Trophoblast cell (in vitro differentiated cells and primary cell): Measurements from ENCODE around the gene ARHGAP9.

Experiments used
- DNase-seq, 2 donors: peaks; one replicate each; pipeline ENCODE4 v3.0.0-alpha.2; 2016
- H2AFZ ChIP-seq: 2 replicates; pipeline ENCODE4 v1.6.1; 2013; ENCODE audit warnings: low read length, moderate library complexity, mild to moderate bottlenecking; ENCODE audit not compliant: insufficient read depth, poor library complexity
- H2AK5ac ChIP-seq: 2 replicates; pipeline ENCODE4 v1.6.1; 2013; ENCODE audit warnings: mild to moderate bottlenecking, low read length
- H2BK120ac ChIP-seq: 2 replicates; pipeline ENCODE4 v1.6.1; 2013; ENCODE audit warnings: low read length, mild to moderate bottlenecking, moderate library complexity; ENCODE audit not compliant: insufficient read depth, poor library complexity
- H2BK12ac ChIP-seq: 2 replicates; pipeline ENCODE4 v1.6.1; 2013; ENCODE audit warnings: mild to moderate bottlenecking, low read length, moderate library complexity
- H2BK5ac ChIP-seq: 2 replicates; pipeline ENCODE4 v1.6.1; 2013; ENCODE audit warnings: low read length, low read depth, moderate library complexity, mild to moderate bottlenecking; ENCODE audit not compliant: poor library complexity
- H3K14ac ChIP-seq: 2 replicates; pipeline ENCODE4 v1.6.1; 2013; ENCODE audit warnings: mild to moderate bottlenecking, low read length
- H3K18ac ChIP-seq: 2 replicates; pipeline ENCODE4 v1.6.1; 2013; ENCODE audit warnings: mild to moderate bottlenecking, low read length
- H3K23ac ChIP-seq: 2 replicates; pipeline ENCODE4 v1.6.1; 2013; ENCODE audit warnings: low read length
- H3K27ac ChIP-seq: 2 replicates; pipeline ENCODE4 v1.5.1; 2013; ENCODE audit warnings: low read depth, mild to moderate bottlenecking, inconsistent platforms, low read length, moderate library complexity
- H3K27me3 ChIP-seq: 2 replicates; pipeline ENCODE4 v1.6.1; 2013; ENCODE audit warnings: inconsistent platforms, mild to moderate bottlenecking, low read length, moderate library complexity; ENCODE audit not compliant: insufficient read depth
- H3K36me3 ChIP-seq, 2 experiments: 1 replicate in 1 of 2; 2 replicates in 1 of 2; pipeline ENCODE4 v1.6.1; 2013; ENCODE audit warnings: low read length in 2 of 2, mild to moderate bottlenecking in 2 of 2, moderate library complexity in 1 of 2; ENCODE audit not compliant: insufficient read depth in 2 of 2, control insufficient read depth in 1 of 2
- H3K4ac ChIP-seq: 2 replicates; pipeline ENCODE4 v1.6.1; 2013; ENCODE audit warnings: low read depth, mild to moderate bottlenecking, low read length, moderate library complexity
- H3K4me1 ChIP-seq, 2 experiments: 1 replicate in 1 of 2; 2 replicates in 1 of 2; pipeline ENCODE4 v1.6.1; 2013; ENCODE audit warnings: low read length in 2 of 2, mild to moderate bottlenecking in 2 of 2, moderate library complexity in 1 of 2; ENCODE audit not compliant: insufficient read depth in 2 of 2, control insufficient read depth in 1 of 2
- H3K4me2 ChIP-seq: 2 replicates; pipeline ENCODE4 v1.6.1; 2013; ENCODE audit warnings: inconsistent platforms, mild to moderate bottlenecking, low read length, moderate library complexity
- H3K4me3 ChIP-seq: 2 replicates; pipeline ENCODE4 v1.5.1; 2013; ENCODE audit warnings: mild to moderate bottlenecking, low read depth, low read length, inconsistent platforms
- H3K79me1 ChIP-seq: one replicate; pipeline ENCODE4 v1.6.1; 2013; ENCODE audit warnings: low read length
- H3K79me2 ChIP-seq: 2 replicates; pipeline ENCODE4 v1.6.1; 2013; ENCODE audit warnings: low read length, mild to moderate bottlenecking; ENCODE audit not compliant: control insufficient read depth, insufficient read depth, poor library complexity
- H3K9ac ChIP-seq: 2 replicates; pipeline ENCODE4 v1.6.1; 2013; ENCODE audit warnings: mild to moderate bottlenecking, low read length
- H3K9me3 ChIP-seq: 2 replicates; pipeline ENCODE4 v1.6.1; 2013; ENCODE audit warnings: low read depth, mild to moderate bottlenecking, control low read depth, inconsistent platforms, low read length; ENCODE audit not compliant: insufficient read depth
- H4K12ac ChIP-seq: 2 replicates; pipeline ENCODE4 v1.6.1; 2013; ENCODE audit warnings: low read depth, mild to moderate bottlenecking, low read length, moderate library complexity
- H4K8ac ChIP-seq: 2 replicates; pipeline ENCODE4 v1.6.1; 2013; ENCODE audit warnings: low read depth, mild to moderate bottlenecking, low read length, moderate library complexity
- H4K91ac ChIP-seq: one replicate; pipeline ENCODE4 v1.6.1; 2013; ENCODE audit warnings: low read depth, mild to moderate bottlenecking, low read length, moderate library complexity
- WGBS: extraction: QIAGEN DNeasy Blood & Tissue Kit; methylation state at CpG from one replicate; pipeline ENCODE4 v1.1.7; 2013; ENCODE audit warnings: missing lambda C conversion rate; ENCODE audit not compliant: insufficient read length, insufficient coverage; ENCODE audit errors: extremely low coverage; 5-methylcytosine and 5-hydroxymethylcytosine counted together

Gene ARHGAP9

DNA sequence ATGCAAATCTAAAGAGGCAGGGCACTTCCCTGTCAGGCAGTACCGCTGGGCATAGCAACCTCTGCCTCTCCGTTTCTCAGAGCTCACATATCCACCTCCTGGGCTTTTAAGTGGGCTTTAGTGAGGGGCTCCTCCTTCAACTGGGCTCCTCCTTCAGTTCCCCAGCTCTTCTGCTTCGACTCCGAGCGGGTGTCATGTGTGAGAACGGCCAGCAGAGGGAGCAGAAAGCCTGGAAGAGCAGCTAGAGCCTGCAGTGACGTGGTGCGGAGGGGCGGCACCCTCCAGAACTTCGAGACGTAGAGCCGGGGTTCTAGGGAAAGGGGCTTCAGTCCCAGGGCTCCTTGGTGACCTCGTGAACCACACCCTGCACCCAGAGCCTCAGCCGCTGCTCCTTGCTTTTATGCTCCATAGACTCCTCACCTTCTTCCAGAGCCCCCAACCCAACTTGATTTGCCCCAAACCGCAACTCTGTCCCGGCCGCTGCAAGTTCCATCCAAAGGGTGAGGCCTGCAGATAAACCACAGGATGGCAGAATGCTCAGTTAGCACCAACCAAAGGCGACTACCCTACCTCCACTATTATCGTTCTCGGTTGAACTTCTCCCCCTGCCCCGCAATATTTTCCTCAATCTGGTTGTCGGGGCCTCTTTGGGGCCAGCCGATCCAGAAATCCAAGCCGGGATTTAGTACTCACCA is 20.5 kb downstream of the ARHGAP9 start:
- no peak overlapping the region for H3K9ac ChIP-seq
- peak overlapping the region; percentile 43 for H2BK120ac ChIP-seq
- peak overlapping the region; percentile 29 for H3K14ac ChIP-seq
- peak overlapping the region; percentile 39 for H4K12ac ChIP-seq
- no CpG with 5 or more reads among the region's 24 CpGs for WGBS
- H3K4ac ChIP-seq = no peak overlapping the region
- H3K9me3 ChIP-seq = no peaks in the 10 kb centered on the region
- peak overlapping the region; percentile 57 for H2AFZ ChIP-seq
- no peak overlapping the region for H4K91ac ChIP-seq
- H3K79me2 ChIP-seq = no peaks in the 10 kb centered on the region
- peak overlapping the region; percentile 14 for H2BK5ac ChIP-seq
- H3K27ac ChIP-seq = no peak overlapping the region
- no peaks in the 10 kb centered on the region for H3K36me3 ChIP-seq
- H3K18ac ChIP-seq = no peak overlapping the region
- no peak overlapping the region for H2AK5ac ChIP-seq
- H4K8ac ChIP-seq = peak overlapping the region; percentile 33
- peaks cover 6 to 8% of the 10 kb centered on the region in 2 experiments for H3K4me1 ChIP-seq
- H3K23ac ChIP-seq = no peak overlapping the region
- peak; percentile 93 to 96 for DNase-seq
- no peak overlapping the region for H2BK12ac ChIP-seq
- peak overlapping the region; percentile 66 for H3K4me3 ChIP-seq
- peak overlapping the region; percentile 97 for H3K4me2 ChIP-seq
- H3K79me1 ChIP-seq = peaks cover 8% of the 10 kb centered on the region
- H3K27me3 ChIP-seq = no peaks in the 10 kb centered on the region

DNA sequence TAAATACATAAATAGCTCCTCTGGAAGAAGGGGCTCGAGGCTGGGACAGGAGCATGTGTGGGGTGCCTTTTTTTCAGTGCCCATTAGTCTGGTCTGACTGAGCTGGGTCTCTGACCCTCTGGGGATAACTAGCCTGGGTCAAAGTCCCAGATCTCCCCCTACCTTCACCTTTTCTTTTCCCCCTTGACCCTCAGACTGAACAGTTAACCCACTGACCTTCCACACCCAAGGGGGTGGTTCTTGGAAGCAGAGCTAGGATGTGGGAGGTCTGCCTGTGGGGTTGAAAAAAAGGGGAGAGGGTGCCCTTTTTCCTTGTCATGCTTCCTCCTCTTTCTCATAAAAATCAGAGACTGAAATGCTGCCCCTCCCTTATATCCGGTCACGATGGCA is 21.0 kb downstream of the ARHGAP9 start:
- H3K9ac ChIP-seq = peak overlapping the region; percentile 16
- H2BK12ac ChIP-seq = no peak overlapping the region
- H4K12ac ChIP-seq = peak overlapping the region; percentile 39
- H3K4me3 ChIP-seq = no peak overlapping the region
- H3K79me1 ChIP-seq = peaks cover 8% of the 10 kb centered on the region
- H2AFZ ChIP-seq = peak overlapping the region; percentile 56
- no peak overlapping the region for H3K14ac ChIP-seq
- peak overlapping the region; percentile 18 for H4K8ac ChIP-seq
- H3K4me2 ChIP-seq = peak overlapping the region; percentile 97
- no peak overlapping the region for H2BK120ac ChIP-seq
- H2BK5ac ChIP-seq = peak overlapping the region; percentile 1
- H4K91ac ChIP-seq = peak overlapping the region; percentile 75
- no peaks in the 10 kb centered on the region for H3K27me3 ChIP-seq
- H3K79me2 ChIP-seq = no peaks in the 10 kb centered on the region
- H3K36me3 ChIP-seq = no peaks in the 10 kb centered on the region
- no peak overlapping the region for H3K27ac ChIP-seq
- H3K23ac ChIP-seq = no peak overlapping the region
- H3K18ac ChIP-seq = no peak overlapping the region
- H3K4me1 ChIP-seq = peaks cover 6 to 8% of the 10 kb centered on the region in 2 experiments
- no peak overlapping the region for H2AK5ac ChIP-seq
- no peak for DNase-seq
- H3K4ac ChIP-seq = no peak overlapping the region
- no CpG with 5 or more reads among the region's 3 CpGs for WGBS
- H3K9me3 ChIP-seq = no peaks in the 10 kb centered on the region

DNA sequence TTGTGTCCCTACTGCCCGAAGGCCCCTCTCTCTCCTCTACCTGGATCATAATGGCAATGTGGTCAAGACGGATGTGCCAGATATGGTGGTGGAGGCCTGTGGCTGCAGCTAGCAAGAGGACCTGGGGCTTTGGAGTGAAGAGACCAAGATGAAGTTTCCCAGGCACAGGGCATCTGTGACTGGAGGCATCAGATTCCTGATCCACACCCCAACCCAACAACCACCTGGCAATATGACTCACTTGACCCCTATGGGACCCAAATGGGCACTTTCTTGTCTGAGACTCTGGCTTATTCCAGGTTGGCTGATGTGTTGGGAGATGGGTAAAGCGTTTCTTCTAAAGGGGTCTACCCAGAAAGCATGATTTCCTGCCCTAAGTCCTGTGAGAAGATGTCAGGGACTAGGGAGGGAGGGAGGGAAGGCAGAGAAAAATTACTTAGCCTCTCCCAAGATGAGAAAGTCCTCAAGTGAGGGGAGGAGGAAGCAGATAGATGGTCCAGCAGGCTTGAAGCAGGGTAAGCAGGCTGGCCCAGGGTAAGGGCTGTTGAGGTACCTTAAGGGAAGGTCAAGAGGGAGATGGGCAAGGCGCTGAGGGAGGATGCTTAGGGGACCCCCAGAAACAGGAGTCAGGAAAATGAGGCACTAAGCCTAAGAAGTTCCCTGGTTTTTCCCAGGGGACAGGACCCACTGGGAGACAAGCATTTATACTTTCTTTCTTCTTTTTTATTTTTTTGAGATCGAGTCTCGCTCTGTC is 22.8 kb downstream of the ARHGAP9 start:
- Histone ChIP-seq H3K9me3 (no peaks in the 10 kb centered on the region), H3K27ac (no peak overlapping the region), H3K79me1 (peaks cover 6% of the 10 kb centered on the region), H4K8ac (no peak overlapping the region), H3K4me2 (no peak overlapping the region), H3K79me2 (no peaks in the 10 kb centered on the region), H4K91ac (no peak overlapping the region), H3K9ac (no peak overlapping the region), H2AK5ac (no peak overlapping the region), H2BK12ac (no peak overlapping the region), H3K4me1 (peaks cover 6 to 8% of the 10 kb centered on the region in 2 experiments), H3K23ac (no peak overlapping the region), H2BK5ac (no peak overlapping the region), H3K4ac (no peak overlapping the region), H3K18ac (no peak overlapping the region), H4K12ac (no peak overlapping the region), H2AFZ (no peak overlapping the region), H2BK120ac (no peak overlapping the region), H3K27me3 (no peaks in the 10 kb centered on the region), H3K14ac (no peak overlapping the region), H3K36me3 (no peaks in the 10 kb centered on the region), H3K4me3 (no peak overlapping the region)
- no peak for DNase-seq
- WGBS = no CpG with 5 or more reads among the region's 6 CpGs

DNA sequence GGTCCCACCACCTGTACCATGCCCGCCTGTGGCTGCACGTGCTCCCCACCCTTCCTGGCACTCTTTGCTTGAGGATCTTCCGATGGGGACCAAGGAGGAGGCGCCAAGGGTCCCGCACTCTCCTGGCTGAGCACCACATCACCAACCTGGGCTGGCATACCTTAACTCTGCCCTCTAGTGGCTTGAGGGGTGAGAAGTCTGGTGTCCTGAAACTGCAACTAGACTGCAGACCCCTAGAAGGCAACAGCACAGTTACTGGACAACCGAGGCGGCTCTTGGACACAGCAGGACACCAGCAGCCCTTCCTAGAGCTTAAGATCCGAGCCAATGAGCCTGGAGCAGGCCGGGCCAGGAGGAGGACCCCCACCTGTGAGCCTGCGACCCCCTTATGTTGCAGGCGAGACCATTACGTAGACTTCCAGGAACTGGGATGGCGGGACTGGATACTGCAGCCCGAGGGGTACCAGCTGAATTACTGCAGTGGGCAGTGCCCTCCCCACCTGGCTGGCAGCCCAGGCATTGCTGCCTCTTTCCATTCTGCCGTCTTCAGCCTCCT is 23.4 kb downstream of the ARHGAP9 start:
- peak overlapping the region; percentile 28 for H2AFZ ChIP-seq
- H4K8ac ChIP-seq = no peak overlapping the region
- H2BK120ac ChIP-seq = no peak overlapping the region
- H3K9me3 ChIP-seq = no peaks in the 10 kb centered on the region
- no peak overlapping the region for H2BK5ac ChIP-seq
- no peak overlapping the region for H3K9ac ChIP-seq
- no peak overlapping the region for H2AK5ac ChIP-seq
- WGBS = no CpG with 5 or more reads among the region's 15 CpGs
- H3K27ac ChIP-seq = no peak overlapping the region
- peaks cover 4% of the 10 kb centered on the region for H3K79me1 ChIP-seq
- H3K79me2 ChIP-seq = no peaks in the 10 kb centered on the region
- H3K18ac ChIP-seq = no peak overlapping the region
- H2BK12ac ChIP-seq = no peak overlapping the region
- no peak overlapping the region for H4K12ac ChIP-seq
- no peaks in the 10 kb centered on the region for H3K27me3 ChIP-seq
- H3K14ac ChIP-seq = no peak overlapping the region
- no peaks in the 10 kb centered on the region for H3K36me3 ChIP-seq
- H3K23ac ChIP-seq = no peak overlapping the region
- no peak overlapping the region for H3K4ac ChIP-seq
- peaks cover 6 to 8% of the 10 kb centered on the region in 2 experiments for H3K4me1 ChIP-seq
- DNase-seq = peak in 1 of 2 donors; percentile 62
- H3K4me2 ChIP-seq = no peak overlapping the region
- no peak overlapping the region for H3K4me3 ChIP-seq
- no peak overlapping the region for H4K91ac ChIP-seq
